GM12891 (cell line): ENCODE results near the gene ITGA2B.

Experiments used
- POLR2A ChIP-seq: IDR thresholded peaks from 2 replicates; pipeline ENCODE4 v1.6.1; 2011; ENCODE audit warnings: low read depth, low read length, control low read depth
- POLR2AphosphoS5 ChIP-seq: IDR thresholded peaks from 2 replicates; pipeline ENCODE4 v1.6.1; 2011; ENCODE audit warnings: low read depth, low read length, control low read depth
- TAF1 ChIP-seq: IDR thresholded peaks from 2 replicates; pipeline ENCODE4 v1.6.1; 2011; ENCODE audit warnings: low read depth, low read length, control low read depth

DNA sequence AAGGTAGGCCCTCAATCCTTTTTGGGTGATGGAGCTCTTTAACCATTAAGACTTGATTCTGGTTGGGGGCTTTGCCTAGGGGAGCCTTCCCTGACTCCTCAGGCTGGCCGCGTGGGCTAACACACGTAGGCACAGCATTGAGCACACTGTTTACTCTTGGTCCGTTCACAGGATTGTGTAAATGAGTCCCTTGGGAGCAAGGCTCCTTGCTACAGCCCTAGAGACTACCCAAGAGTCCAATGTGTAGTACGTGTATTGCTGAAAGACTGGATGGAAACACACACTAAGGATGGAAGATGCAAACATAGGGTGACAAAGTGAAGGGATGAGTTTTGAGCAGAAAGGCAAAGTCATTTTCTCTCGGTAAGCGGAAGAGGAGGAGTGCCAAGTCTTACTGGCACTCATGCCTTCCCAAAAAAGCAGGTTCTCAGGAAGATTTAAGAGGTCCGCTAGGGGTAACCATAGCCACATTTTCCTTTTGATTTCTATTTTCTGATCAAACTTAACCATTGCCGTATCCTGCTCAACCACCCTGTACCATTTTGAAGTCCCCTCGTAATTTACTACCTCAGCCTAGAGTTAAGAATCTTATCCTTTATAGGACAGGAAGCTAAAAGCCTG is 911 bp upstream of the ITGA2B start:
- TF ChIP-seq POLR2A (no peak), TAF1 (no peak), POLR2AphosphoS5 (no peak)
